HG03139 (cell line): Measurements from ENCODE around the gene TTC28.

Experiments used
- ATAC-seq: cut with Tn5 transposase; IDR thresholded peaks from one replicate; pipeline ENCODE4 v1.9.1; 2021; ENCODE audit not compliant: unreplicated experiment

Gene TTC28

DNA sequence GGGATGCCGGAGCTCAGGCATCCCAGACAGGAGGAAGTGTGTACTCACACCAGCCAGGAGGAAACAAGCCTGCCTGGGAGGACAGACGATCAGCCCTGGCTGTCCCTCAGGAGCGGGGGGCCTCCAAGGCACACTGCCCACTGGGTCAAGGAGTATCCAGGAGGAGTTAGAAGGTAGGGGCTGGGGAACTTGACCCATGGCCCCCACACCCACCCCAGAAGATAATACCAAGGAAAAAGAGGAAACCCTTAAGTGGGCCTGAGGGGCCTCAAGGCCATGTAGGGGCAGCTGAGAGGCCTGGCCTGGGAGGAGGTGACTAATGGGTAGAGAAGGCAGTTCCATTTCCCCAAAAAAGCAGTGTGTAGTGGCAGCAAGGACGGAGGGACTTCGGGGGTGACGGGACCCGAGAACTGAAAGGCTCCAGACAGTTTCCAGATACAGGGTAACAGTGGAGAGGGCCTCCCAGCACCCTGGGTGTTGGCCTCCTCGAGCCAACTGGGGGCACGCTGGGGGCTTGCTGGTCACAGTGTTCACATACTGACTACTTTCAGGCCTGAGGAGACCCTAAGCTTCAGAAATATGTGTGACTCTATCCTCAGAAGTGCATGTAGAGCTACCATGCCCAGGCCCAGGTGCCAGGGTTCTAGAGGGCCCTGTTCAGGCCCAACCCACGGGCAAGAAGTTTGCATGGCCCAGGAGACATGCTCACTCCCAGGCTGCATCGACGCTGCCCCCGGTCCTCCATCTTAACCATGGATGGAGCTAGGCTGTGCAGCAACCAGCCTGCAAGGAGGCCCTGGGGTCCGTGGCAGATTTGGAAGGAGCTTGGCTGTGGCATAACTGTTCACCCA lies 684.9 kb downstream of the TTC28 start:
- ATAC-seq, result no peak

DNA sequence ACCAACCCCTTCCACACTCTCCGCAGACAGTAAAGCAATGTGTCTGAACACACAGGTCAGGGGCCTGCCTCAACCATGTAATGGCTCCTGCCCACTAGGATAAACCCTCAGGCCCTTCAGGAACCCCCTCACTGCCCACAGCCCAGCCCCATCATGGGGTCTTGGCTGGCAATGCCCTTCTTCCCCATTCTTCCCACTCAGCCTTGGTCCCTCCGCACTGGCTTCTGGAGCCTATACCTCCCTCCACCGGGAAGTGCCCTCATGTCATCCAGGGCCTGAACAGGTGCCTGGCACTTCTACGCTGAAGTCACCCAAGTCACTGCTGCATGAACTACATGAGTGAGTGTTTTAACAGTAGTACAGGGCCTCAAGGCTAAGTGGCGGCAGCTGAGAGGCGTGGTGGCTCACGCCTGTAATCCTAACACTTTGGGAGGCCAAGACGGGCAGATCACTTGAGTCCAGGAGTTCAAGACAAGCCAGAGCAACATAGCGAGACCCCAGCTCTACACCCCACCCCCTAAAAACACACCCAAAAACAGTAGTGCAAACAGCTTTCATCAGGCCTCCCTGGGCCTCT lies 685.8 kb downstream of the TTC28 start:
- no peak for ATAC-seq

DNA sequence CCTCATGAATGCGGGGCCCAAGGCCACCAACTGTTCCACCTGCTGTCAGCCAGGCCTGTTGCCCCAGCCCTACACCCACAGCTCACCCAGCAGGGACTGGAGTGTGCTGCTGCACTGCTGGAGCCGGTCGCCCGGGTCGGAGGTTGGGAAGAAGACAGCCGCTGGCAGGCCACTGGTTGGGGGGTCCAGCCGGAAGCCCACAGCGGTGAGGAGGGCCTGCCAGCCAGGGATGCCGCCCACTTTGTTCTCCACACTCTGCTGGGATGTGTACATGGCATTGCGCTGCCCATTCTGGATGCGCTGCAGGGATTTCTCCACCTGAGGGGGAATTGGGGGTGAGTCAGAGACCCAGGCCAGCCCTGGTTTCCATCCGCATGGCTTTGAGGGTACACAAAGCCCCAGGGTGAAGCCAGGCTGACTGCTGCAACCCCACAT lies 686.4 kb downstream of the TTC28 start:
- ATAC-seq, result no peak

DNA sequence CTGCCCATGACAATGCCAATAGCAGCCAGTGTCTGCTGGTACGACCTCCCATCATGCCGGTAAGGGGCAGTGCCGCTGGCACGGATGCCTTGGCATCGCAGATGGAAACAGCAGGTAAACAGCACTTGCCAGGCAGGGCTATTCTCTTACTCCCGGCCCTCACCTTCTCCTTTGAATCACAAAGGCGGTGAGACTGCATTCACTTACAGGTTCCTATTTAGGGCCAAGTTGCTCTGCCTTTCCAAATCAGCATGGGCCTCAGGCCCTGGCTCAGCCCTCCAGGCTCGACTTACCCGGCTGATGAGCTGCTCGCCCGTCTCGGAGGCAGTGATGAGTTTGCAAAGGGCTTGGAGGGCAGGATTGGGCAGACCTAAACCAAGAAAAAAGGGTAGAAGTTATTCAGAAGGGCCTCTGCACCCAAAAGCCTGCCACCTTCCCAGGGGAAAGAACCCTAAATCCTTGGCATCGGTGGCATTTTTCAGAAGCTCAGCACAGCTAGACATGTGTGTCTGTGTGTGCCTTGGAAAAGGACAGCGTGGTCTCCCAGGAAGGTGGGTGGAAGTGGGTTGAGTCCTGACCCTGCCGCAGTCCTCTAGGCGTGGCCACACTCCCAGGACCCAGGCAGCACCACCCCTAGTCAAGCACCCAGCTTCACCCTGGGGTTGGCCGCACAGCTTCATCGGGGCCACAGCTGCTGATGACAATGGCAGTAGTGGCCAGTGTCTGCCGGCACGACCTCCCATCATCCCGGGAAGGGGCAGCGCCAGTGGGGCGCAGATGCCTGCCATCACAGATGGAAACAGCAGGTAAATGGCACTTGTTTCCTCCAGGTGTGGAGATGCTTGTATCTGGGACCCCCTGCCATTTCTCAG lies 687.1 kb downstream of the TTC28 start:
- ATAC-seq, result no peak

DNA sequence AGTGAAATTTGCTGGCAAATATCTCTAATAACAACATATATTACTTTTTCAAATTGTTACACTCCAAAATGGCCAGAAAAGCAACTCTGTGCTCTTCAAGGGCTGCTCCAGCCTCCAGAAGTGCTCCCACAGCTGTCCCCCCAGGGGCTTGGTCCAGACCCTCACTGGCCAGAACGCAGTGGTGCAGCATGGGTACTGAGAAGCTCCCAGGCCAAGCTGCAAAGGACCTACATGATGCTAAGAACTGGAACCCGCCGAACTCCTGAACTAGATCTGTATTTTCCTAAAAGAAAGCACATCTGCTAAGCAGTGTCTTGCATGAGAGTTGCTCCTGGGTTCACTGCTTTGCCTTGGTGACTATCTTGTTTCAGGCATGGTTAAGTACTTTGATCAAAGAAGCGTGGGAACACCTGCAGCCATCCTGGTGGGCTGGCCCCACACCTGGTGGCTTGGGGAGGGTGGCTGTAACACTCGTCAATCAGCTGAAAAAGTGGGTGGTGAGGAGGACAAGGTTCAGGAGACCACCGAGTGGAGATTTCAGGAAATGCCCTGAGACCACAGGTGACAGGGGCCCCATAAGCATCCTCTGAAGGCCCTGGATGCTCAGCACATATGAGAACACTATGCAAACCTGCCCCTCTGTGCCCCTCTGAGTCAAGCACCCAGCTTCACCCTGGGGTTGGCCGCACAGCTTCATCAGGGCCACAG lies 687.9 kb downstream of the TTC28 start:
- no peak for ATAC-seq

DNA sequence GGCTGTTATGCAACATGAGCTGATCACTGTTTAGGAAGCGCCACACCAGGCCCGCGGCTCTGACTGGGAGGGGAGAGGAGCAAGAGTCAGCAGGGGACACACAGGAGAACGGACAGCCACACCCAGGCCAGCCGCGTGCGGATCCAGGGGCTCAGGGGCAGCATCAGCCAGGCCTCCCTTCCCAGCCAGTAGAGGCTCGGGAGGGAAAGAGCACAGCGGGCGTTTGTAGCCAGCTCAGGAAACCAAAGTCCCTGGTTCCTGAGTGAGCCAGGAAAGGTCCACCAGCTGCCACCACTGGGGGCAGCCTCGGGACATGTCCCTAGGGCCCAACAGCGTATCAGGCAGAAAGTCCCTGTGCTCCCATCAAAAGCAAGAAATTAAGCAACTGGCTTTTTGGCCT lies 688.8 kb downstream of the TTC28 start:
- ATAC-seq, result no peak

DNA sequence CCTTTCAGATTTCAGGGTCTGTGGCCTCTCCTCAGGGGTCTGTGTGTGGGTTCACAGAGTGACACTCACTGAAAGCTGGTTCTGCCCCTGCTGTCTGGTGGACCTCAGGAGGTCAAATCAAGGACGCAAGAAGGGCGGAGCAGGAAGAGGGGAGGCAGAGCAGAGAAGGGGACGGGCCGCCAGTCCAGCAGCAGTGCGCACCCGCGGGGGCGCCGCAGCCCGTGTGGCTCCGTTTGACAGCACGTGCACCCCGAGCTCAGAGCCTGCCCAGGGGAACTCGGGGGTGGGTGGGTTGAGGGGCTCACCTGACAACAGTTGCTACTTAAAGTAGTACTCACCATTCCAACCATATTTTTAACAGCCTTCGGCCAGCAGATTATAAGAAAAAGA lies 689.2 kb downstream of the TTC28 start:
- no peak for ATAC-seq

DNA sequence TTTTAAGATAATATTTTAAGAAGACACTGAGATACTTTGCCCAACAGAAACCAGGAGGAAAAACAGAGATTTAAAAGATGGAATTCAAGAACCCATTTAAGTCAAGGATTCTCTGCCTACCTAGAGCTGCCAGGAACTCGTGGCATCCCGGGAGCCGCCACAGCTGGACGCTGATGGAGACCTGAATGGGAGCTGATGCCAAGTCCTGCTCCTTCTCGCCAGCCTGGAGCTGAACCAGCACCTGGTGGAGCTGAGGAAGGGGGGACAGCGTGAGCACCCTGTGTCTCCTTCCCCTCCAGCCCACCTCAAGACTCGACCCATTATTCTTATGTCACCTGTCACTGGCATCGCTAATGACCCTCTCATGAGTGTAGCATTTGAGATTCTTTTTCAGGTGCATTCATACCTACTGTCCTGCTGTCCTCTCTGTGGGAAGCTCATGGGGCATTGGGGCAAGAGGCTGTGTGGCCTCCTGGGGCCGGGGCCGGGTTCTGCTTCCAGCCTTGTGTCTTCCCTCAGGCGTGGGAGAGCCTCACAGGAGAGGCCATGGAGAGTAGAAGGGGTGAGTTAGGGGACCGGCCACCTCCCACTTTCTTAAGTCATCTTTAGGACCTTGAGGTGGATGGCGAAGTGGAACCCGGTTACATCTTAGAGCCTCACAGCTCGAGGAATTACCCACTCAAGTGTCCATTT lies 689.7 kb downstream of the TTC28 start:
- ATAC-seq, result no peak

DNA sequence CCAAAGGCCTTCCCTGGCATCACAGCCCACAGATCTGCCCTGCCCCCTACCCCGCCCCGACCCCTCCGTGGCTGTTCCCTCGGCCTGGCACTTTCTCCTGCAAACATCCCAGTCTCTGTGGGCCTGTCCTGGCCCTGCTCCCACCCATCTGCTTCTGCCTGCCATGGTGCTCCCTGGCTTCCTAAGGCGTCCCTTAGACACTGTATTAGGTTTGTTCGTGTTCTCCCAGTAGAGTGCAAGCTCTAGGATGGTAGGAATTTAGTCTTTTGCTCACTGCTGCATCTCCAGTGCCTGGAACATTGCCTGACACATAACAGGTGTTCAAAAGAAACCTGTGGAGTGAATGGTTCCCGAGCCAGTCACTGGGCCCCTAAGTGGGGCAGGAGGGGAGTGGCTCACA lies 690.9 kb downstream of the TTC28 start:
- ATAC-seq, result no peak

DNA sequence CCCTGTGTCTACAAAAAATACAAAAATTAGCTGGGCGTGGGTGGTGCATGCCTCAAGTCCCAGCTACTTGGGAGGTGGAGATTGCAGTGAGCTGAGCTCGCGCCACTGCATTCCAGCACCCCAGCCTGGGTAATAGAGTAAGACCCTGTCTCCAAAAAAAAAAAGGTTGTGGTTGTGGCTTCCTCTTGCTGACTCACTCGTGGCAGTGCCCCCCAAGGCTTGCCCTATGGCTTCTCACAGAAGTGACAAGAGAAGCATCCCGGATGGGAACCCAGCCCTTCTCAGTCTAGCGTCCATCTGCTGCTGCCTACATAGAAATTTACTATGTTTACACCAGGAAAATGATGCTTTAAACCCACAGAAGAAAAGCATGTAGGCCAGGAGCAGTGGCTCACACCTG lies 692.1 kb downstream of the TTC28 start:
- ATAC-seq, result no peak

DNA sequence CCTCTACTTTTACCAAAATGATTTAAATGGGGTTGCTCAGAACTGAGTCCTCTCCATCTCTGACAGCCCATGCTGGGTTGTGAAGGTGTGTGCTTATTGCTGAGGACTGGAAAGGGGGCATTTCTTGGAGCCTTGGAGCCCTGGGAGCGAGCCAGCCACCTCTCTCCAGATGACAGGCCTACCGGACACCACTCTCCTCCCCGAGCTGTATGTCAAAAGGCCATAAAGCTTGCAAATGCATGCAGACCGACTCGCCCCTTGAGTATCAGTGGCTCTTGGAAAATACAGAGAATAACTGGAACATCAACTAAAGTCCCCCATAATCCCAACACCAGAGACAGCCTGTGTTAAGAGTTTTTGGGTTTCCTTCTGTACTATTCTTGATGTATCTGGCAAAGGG lies 692.7 kb downstream of the TTC28 start:
- no peak for ATAC-seq

DNA sequence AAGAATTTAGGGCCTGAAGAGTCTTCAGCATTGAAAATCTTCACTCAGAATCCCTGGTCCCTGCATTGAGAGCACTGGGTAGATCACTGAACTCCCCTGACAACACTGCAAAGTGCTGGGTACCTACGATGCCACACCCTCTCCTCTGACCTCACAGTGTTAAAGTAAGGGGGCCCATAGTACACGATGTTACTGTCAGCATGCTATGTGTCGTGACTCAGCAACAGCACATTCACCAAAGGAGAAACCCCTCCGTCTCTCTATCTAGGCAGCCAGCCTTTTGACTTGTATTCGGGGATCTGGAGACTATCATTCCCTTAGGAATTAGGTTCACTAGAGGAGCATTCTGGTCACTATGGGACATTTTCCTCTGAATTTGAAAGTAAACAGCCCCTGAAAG lies 693.2 kb downstream of the TTC28 start:
- no peak for ATAC-seq

DNA sequence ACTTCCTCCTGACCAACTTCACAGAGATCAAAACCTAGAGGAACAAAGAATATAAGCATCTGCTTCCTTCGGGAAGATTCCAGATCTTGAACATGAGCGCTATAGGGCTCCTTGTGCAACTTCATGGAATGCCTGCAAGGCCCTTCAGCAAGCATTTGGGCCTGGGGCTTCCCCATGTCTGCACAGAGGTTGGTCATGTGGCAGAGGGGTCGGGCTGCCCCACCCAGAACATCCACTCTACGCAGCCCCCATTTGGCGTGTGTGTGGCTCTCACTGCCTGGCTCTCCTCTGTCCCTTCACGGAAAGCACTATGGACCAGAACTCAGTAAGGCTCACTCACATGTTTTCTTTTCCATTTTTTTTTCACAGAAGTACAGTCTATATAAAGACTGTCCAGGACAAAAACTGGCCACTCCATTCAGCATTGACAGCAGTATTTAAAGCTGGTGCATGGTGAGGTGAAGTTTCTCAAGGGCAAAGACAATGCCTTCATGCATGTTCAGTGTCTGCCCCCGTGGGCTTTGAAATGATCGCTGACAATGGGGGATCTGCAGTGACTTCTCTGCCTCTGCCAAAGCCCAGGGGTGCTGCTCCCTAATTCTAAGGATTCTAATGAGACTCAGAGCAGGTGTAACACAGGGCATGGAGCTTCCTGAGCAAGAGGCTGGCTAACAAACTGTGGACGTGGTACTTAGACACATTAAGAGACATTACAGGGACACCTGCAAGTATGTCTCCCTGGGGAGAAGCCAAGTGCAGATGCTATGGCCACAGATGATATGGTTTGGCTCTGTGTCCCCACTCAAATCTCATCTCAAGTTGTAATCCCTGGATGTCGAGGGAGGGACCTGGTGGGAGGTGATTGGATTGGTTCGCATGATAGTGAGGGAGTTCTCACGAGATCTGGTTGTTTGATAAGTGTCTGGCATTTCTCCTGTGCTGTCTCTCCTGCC lies 694.0 kb downstream of the TTC28 start:
- no peak for ATAC-seq

DNA sequence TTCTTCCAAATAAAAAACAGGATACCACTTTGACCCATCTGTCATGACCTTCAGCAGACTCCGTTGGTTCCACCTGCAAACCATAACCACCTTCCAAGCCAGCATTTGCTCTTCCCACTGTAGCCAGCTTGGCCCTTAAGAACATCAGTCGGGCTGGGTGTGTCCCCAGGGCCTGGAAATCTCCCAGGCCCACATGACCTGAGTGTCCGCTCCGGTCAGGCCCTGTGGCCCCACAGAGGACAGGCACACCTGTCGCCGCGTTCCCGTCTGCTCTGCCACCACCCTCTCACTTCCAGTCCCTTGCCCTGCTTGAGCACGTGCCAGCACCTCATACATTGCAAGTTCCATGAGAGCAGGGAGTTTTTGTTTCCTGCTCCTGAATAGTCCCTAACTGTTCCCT lies 694.9 kb downstream of the TTC28 start:
- no peak for ATAC-seq

DNA sequence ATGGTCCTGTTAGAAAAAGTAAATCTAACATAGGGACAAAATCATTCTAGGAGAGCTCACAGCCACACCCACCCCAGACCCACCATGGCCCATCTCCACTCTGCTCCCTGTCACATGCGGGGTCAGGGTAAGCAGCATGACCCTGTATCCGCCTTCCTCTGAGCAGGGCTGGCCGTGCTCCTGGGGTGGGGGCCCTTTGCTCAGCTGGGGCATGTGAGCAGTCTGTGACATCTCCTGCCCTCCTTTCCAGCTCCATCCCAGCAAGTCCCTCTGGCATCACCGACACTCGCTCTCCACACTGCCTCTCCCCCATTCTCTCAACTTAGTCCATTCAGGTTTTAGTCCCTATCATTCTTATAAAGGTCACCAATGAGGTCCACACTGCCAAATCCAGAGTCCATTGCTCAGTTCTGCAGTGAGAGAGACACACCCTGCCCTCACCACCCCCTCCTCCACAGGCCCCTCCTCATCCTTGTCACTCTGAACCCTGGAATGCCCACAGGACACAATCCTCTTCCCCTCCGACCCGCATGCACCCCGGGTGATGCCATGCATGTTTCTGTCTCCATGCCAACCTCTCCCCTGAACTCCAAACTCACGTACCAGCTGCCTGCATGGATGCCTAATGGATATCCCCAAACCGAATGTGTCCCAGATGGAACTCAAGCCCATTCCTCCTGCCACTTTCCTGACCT lies 695.5 kb downstream of the TTC28 start:
- ATAC-seq, result no peak

DNA sequence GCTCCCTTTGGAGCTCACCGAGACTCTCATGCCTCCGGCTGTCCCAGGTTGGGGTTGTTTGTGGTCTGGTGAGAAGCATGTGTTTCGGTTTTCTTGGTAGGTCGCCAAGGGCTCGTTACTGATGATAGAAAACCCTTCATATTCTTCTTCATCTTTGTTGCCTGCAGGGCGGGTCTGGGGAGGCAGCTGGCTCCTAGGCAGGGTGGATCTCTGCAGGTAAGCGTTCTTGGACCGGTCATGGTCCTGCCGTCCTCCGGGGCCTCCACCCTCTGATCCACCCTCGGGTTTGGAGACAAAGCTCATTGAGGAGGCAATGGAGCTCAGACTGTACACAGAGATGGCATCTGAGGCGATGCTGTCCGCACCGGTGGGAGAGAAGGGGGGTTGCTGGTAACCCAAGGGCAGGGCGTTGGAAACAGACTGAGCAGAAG lies 696.3 kb downstream of the TTC28 start:
- no peak for ATAC-seq

DNA sequence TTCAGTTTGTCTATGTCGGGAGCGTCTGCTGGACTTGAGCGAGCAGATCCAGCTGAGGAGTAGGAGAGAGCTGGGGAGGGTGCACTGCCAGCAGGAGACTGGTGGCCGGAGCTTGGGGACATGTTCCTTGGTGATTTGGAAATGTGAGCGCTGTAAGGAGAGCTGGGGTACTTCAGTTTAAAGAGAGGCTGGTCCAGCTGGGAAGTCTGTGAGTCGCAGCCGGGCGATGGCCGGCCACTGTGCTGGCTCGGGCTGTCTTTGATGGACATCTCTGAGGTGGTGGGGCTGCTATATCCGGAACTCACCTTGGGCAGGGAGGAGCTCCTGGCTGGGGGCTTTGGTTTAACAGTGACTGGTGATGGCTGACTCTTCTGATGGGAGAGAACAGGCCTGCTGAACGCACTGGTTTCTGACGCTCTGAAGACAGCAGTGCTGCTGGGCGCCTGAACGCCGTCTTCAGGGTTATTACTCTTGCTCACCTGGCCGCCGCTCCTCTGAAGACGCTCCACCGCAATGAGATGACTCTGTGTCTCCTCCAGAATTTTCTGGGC lies 696.9 kb downstream of the TTC28 start:
- ATAC-seq, result no peak

DNA sequence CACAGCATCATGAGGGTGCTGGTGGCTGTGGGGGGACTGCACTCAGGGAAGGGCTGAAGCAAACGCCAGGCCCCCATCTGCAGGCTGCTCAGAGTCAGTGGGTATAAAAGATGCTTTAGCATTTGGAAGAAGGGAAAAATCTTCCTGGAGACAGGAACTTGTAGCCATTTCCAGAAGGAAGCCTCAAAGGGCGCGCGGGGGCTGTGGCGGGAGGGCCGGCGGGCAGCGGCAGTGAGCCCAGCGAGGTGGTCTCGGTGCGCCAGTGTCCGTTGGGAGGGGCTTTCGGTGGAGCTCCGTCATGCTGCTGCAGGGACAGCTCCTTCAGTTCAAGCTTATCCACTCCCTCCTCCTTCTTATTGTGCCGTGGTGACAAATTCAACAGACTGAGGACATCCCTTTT lies 697.5 kb downstream of the TTC28 start:
- ATAC-seq, result no peak
